Upper lobe of left lung (tissue), 6 donors: ENCODE results near the gene MCL1. TPM values are rescaled to one million over a fixed set of nuclear protein-coding genes. Genes with fewer than 3 reads are reported as not detected.

Experiments used
- ATAC-seq, 2 donors: fragments of 200-7000 bp; cut with Tn5 transposase; one replicate each; pipeline ENCODE4 v1.9.1; 2022; ENCODE audit warnings: mild to moderate bottlenecking in 2 of 2, moderate library complexity in 2 of 2; ENCODE audit not compliant: low FRiP score in 2 of 2
- DNase-seq, 2 donors: peaks; one replicate each; pipeline ENCODE4 v3.0.0-alpha.2; 2019 to 2020
- H3K27ac ChIP-seq, 4 donors: fragments of 200-600 bp; sonication (generic); one replicate each; pipeline ENCODE4 v1.5.1; 2016 to 2019
- H3K27me3 ChIP-seq, 4 donors: fragments of 200-600 bp; sonication (generic); one replicate each; pipeline ENCODE4 v1.5.1; 2017 to 2019
- H3K36me3 ChIP-seq, 4 donors: fragments of 200-600 bp; sonication (generic); one replicate each; pipeline ENCODE4 v1.5.1; 2016 to 2019
- H3K4me1 ChIP-seq, 4 donors: fragments of 200-600 bp; sonication (generic); one replicate each; pipeline ENCODE4 v1.5.1; 2018 to 2019
- H3K4me3 ChIP-seq, 4 donors: fragments of 200-600 bp; sonication (generic); one replicate each; pipeline ENCODE4 v1.5.1; 2017 to 2019; ENCODE audit warnings: mild to moderate bottlenecking in 2 of 4, moderate library complexity in 1 of 4
- H3K9me3 ChIP-seq, 4 donors: fragments of 200-600 bp; sonication (generic); one replicate each; pipeline ENCODE4 v1.5.1; 2018 to 2019
- EP300 ChIP-seq, 4 donors: sonication (generic); formaldehyde crosslinking; IDR thresholded peaks; one replicate each; pipeline ENCODE4 v1.5.1; 2017; ENCODE audit warnings: antibody characterized with exemption in 4 of 4, control low read depth in 2 of 4
- POLR2A ChIP-seq, 4 donors: fragments of 450-650 bp; IDR thresholded peaks; one replicate each; pipeline ENCODE4 v1.5.1; 2016 to 2017; ENCODE audit warnings: antibody characterized with exemption in 4 of 4, mild to moderate bottlenecking in 2 of 4
- POLR2AphosphoS5 ChIP-seq, 2 donors: sonication (generic); formaldehyde crosslinking; IDR thresholded peaks; one replicate each; pipeline ENCODE4 v1.5.1; 2017; ENCODE audit warnings: antibody characterized with exemption in 2 of 2
- WGBS, 2 donors: methylation state at CpG; one replicate each; pipeline ENCODE4 v1.1.5; 2017 to 2018; 5-methylcytosine and 5-hydroxymethylcytosine counted together
- total RNA-seq, 6 donors: library from RNA; depleted of rRNA in 4 of 6; stranded (reverse); fragments of >200 nt in 4 of 6; gene quantifications; one replicate each; pipeline versions ENCODE4 v1.1.0 to v1.2.1, GENCODE V29; 2016 to 2021
- TF ChIP-seq, protein P1 (sequence below), 6 experiments: fragments of 450-650 bp in 4 of 6; fragments of 200-600 bp in 2 of 6; sonication (generic) in 2 of 6; IDR thresholded peaks; one replicate each; pipeline ENCODE4 v1.5.1; 2016 to 2019; ENCODE audit warnings: antibody characterized with exemption in 6 of 6
- donor health status: DM: no; HTN: no; CAD: no; lungs with moderate emphysema.
- donor health status: DM: no; HTN: yes; CAD: no; lungs with severe emphysema.

The MCL1 gene
- total RNA-seq, 6 donors from 2014 or later, result 188 to 580 (median 425) TPM

DNA sequence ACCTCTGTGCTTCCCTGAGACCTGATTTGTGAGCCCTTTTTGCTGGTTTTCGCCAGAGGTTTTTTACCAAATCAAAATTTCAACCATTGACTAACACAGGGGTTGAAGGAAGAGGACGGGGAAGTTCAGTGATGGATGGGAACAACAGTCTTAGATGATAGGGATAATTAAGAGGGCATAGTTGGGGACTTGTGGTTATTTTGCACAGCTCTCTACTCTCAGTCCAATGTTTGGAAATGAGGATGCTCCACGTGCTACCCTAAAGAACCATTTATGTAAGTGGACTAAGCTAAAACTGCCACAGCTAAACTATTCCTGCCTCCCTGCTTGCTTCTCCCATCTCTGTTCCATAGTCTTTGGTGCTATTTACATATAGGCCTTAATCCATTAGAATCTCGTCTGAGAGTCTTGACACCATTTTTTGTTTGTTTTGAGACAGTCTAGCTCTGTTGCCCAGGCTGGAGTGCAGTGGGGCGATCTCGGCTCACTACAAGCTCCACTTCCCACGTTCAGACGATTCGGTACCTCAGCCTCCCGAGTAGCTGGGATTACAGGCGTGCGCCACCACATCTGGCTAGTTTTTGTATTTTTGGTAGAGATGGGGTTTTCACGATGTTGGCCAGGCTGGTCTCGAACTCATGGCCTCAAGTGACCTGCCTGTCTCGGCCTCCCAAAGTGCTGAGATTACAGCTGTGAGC is 684 bp upstream of the MCL1 start:
- WGBS, 2 donors, result 67% methylated on average over 15 of the region's 15 CpGs
- Histone ChIP-seq H3K4me3 (peak overlapping the region; percentile 32 to 93 (median 72)), H3K27ac (peak overlapping the region; percentile 98 to 100 (median 99)), H3K36me3 (peaks cover 14 to 35% (median 20%) of the 10 kb centered on the region in 4 donors), H3K4me1 (peaks cover 8 to 18% (median 16%) of the 10 kb centered on the region in 4 donors), H3K9me3 (no peaks in the 10 kb centered on the region), H3K27me3 (no peaks in the 10 kb centered on the region)
- no peak for DNase-seq
- ATAC-seq, result no peak
- no peak for TF ChIP-seq POLR2AphosphoS5 (IDR thresholded peaks at IDR 0.05)
- TF ChIP-seq EP300 (IDR thresholded peaks at IDR 0.05), result no peak
- TF ChIP-seq POLR2A (IDR thresholded peaks at IDR 0.05), result no peak
- TF ChIP-seq, protein P1, sequence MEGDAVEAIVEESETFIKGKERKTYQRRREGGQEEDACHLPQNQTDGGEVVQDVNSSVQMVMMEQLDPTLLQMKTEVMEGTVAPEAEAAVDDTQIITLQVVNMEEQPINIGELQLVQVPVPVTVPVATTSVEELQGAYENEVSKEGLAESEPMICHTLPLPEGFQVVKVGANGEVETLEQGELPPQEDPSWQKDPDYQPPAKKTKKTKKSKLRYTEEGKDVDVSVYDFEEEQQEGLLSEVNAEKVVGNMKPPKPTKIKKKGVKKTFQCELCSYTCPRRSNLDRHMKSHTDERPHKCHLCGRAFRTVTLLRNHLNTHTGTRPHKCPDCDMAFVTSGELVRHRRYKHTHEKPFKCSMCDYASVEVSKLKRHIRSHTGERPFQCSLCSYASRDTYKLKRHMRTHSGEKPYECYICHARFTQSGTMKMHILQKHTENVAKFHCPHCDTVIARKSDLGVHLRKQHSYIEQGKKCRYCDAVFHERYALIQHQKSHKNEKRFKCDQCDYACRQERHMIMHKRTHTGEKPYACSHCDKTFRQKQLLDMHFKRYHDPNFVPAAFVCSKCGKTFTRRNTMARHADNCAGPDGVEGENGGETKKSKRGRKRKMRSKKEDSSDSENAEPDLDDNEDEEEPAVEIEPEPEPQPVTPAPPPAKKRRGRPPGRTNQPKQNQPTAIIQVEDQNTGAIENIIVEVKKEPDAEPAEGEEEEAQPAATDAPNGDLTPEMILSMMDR (IDR thresholded peaks at IDR 0.05), result no peak

DNA sequence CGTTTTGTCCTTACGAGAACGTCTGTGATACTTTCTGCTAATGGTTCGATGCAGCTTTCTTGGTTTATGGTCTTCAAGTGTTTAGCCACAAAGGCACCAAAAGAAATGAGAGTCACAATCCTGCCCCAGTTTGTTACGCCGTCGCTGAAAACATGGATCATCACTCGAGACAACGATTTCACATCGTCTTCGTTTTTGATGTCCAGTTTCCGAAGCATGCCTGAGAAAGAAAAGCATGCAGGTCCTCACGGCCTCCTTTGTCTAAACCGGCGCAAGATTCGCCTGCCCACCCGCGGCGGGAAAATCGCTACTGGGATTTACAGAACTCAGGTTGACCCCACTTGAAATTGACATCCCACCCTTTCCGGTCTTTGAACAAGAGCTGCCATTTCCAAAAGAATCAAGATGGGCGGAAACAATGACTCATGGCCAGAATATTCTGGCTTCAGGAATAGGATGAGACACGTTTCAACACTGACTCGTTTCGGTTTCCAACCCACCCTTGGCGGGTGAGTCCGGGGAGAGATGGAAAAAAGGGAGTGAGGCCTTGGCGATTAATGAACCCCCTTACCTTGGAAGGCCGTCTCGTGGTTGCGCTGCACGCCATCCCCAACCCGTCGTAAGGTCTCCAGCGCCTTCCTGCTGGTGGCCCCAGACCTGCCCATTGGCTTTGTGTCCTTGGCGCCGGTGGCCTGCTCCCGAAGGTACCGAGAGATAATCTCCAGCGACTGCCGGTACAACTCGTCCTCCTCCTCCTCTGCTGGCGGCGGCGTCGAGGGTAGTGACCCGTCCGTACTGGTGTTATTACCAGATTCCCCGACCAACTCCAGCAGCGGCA is 919 bp downstream of the MCL1 start:
- TF ChIP-seq EP300 (IDR thresholded peaks at IDR 0.05) (peak in 3 of 4 donors; percentile 10 to 92 (median 87)), POLR2AphosphoS5 (IDR thresholded peaks at IDR 0.05) (peak; percentile 88 to 93), POLR2A (IDR thresholded peaks at IDR 0.05) (peak in 3 of 4 donors; percentile 9 to 54 (median 13))
- TF ChIP-seq, protein P1 (IDR thresholded peaks at IDR 0.05), result no peak
- Histone ChIP-seq H3K36me3 (peaks cover 27 to 51% (median 34%) of the 10 kb centered on the region in 4 donors), H3K4me1 (peaks cover 24 to 34% (median 32%) of the 10 kb centered on the region in 4 donors), H3K27ac (peak overlapping the region; percentile 98 to 100 (median 99)), H3K4me3 (peak overlapping the region; percentile 61 to 97 (median 88)), H3K9me3 (no peaks in the 10 kb centered on the region), H3K27me3 (no peaks in the 10 kb centered on the region)
- peak in 1 of 2 donors; percentile 68 for DNase-seq
- peak; percentile 44 to 49 for ATAC-seq
- WGBS, 2 donors, result 0 to 1% methylated on average over 30 to 45 of the region's 50 CpGs

GRCh38 chr1:150577557-150578271 is 1.7 kb downstream of the MCL1 start:
- 2% methylated on average over 11 of the region's 11 CpGs for WGBS, 2 donors
- ATAC-seq (no peak), DNase-seq (no peak)
- no peak for TF ChIP-seq EP300 (IDR thresholded peaks at IDR 0.05)
- TF ChIP-seq, protein P1 (IDR thresholded peaks at IDR 0.05), result no peak
- TF ChIP-seq POLR2A (IDR thresholded peaks at IDR 0.05), result peak in 3 of 4 donors; percentile 15 to 37 (median 26)
- TF ChIP-seq POLR2AphosphoS5 (IDR thresholded peaks at IDR 0.05), result no peak
- Histone ChIP-seq H3K9me3 (no peaks in the 10 kb centered on the region), H3K27ac (peak overlapping the region; percentile 98 to 100 (median 99)), H3K4me3 (peak overlapping the region; percentile 61 to 97 (median 88)), H3K4me1 (peaks cover 31 to 42% (median 40%) of the 10 kb centered on the region in 4 donors), H3K36me3 (peaks cover 35 to 59% (median 40%) of the 10 kb centered on the region in 4 donors), H3K27me3 (no peaks in the 10 kb centered on the region)

DNA sequence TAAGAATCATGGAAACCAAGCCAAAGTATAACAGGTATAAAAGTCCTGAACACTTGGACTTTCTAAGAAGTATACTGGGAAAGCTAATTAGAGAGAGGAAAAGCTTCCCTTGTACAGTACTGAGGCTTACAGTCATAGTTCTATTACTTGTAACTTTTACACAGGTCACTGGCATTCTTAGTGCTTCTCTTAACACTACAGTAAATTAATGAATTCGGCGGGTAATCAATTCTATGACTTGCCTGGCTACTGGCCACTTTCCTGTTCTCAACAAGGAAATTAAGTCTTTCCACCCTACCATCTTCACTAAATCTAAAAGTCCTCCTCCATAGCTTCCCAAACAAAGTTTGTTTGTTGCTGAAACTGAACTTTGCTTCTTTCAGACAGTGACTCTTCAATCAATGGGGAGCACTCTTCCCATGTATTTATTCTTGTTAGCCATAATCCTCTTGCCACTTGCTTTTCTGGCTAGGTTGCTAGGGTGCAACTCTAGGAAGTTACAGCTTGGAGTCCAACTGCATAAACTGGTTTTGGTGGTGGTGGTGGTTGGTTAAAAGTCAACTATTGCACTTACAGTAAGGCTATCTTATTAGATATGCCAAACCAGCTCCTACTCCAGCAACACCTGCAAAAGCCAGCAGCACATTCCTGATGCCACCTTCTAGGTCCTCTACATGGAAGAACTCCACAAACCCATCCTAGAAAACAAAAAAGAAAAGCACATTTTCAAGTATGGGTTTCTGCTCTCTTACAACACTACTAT is 2.4 kb downstream of the MCL1 start:
- peak overlapping the region; percentile 98 to 100 (median 99) for H3K27ac ChIP-seq
- peaks cover 35 to 66% (median 46%) of the 10 kb centered on the region in 4 donors for H3K36me3 ChIP-seq
- ATAC-seq, result no peak
- H3K27me3 ChIP-seq, result no peaks in the 10 kb centered on the region
- peak overlapping the region; percentile 61 to 97 (median 88) for H3K4me3 ChIP-seq
- WGBS, 2 donors, result 6 to 10% methylated on average over 2 of the region's 2 CpGs
- TF ChIP-seq, protein P1 (IDR thresholded peaks at IDR 0.05), result no peak
- peak in 1 of 2 donors; percentile 50 for TF ChIP-seq POLR2AphosphoS5 (IDR thresholded peaks at IDR 0.05)
- no peaks in the 10 kb centered on the region for H3K9me3 ChIP-seq
- H3K4me1 ChIP-seq, result peaks cover 39 to 50% (median 47%) of the 10 kb centered on the region in 4 donors
- no peak for DNase-seq
